ENCODE measurements around the gene XYLB.

Gene XYLB

GRCh38 chr3:38311476-38311875 lies 35.1 kb upstream of the XYLB start:
- TF ChIP-seq, protein P1, sequence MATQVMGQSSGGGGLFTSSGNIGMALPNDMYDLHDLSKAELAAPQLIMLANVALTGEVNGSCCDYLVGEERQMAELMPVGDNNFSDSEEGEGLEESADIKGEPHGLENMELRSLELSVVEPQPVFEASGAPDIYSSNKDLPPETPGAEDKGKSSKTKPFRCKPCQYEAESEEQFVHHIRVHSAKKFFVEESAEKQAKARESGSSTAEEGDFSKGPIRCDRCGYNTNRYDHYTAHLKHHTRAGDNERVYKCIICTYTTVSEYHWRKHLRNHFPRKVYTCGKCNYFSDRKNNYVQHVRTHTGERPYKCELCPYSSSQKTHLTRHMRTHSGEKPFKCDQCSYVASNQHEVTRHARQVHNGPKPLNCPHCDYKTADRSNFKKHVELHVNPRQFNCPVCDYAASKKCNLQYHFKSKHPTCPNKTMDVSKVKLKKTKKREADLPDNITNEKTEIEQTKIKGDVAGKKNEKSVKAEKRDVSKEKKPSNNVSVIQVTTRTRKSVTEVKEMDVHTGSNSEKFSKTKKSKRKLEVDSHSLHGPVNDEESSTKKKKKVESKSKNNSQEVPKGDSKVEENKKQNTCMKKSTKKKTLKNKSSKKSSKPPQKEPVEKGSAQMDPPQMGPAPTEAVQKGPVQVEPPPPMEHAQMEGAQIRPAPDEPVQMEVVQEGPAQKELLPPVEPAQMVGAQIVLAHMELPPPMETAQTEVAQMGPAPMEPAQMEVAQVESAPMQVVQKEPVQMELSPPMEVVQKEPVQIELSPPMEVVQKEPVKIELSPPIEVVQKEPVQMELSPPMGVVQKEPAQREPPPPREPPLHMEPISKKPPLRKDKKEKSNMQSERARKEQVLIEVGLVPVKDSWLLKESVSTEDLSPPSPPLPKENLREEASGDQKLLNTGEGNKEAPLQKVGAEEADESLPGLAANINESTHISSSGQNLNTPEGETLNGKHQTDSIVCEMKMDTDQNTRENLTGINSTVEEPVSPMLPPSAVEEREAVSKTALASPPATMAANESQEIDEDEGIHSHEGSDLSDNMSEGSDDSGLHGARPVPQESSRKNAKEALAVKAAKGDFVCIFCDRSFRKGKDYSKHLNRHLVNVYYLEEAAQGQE (IDR thresholded peaks at IDR 0.05; ENCODE audit: insufficient read depth in 1 of 2, low read depth in 2 of 2, low read length in 2 of 2): no peak
- TF ChIP-seq TAF1 (IDR thresholded peaks at IDR 0.05; ENCODE audit: borderline replicate concordance, insufficient read depth, low read length): no peak

- TF ChIP-seq, protein P1 (IDR thresholded peaks at IDR 0.05; ENCODE audit: insufficient read depth in 1 of 2, low read depth in 2 of 2, low read length in 2 of 2): no peak
- TF ChIP-seq SIN3A (IDR thresholded peaks at IDR 0.05; ENCODE audit: borderline replicate concordance, insufficient read depth, low read length): no peak
- TF ChIP-seq FOXP2 (optimal IDR thresholded peaks at IDR 0.05; ENCODE audit: borderline replicate concordance, extremely low read depth, extremely low read length, insufficient read depth): no peak
- TF ChIP-seq POLR2AphosphoS5 (IDR thresholded peaks at IDR 0.05; ENCODE audit: low read depth, low read length): no peak
- no peak for TF ChIP-seq TAF1 (IDR thresholded peaks at IDR 0.05; ENCODE audit: borderline replicate concordance, insufficient read depth, low read length)
These were observed 34.6 kb upstream of the XYLB start for GRCh38 chr3:38311941-38312340.

GRCh38 chr3:38312356-38312755 lies 34.2 kb upstream of the XYLB start:
- TF ChIP-seq, protein P1 (IDR thresholded peaks at IDR 0.05; ENCODE audit: insufficient read depth in 1 of 2, low read depth in 2 of 2, low read length in 2 of 2): no peak
- no peak for TF ChIP-seq TAF1 (IDR thresholded peaks at IDR 0.05; ENCODE audit: borderline replicate concordance, insufficient read depth, low read length)
- TF ChIP-seq SIN3A (IDR thresholded peaks at IDR 0.05; ENCODE audit: borderline replicate concordance, insufficient read depth, low read length): no peak
- no peak for TF ChIP-seq POLR2AphosphoS5 (IDR thresholded peaks at IDR 0.05; ENCODE audit: low read depth, low read length)
- no peak for TF ChIP-seq FOXP2 (optimal IDR thresholded peaks at IDR 0.05; ENCODE audit: borderline replicate concordance, extremely low read depth, extremely low read length, insufficient read depth)

- TF ChIP-seq, protein P1 (IDR thresholded peaks at IDR 0.05; ENCODE audit: insufficient read depth in 1 of 2, low read depth in 2 of 2, low read length in 2 of 2): no peak
- TF ChIP-seq POLR2AphosphoS5 (IDR thresholded peaks at IDR 0.05; ENCODE audit: low read depth, low read length): no peak
- no peak for TF ChIP-seq FOXP2 (optimal IDR thresholded peaks at IDR 0.05; ENCODE audit: borderline replicate concordance, extremely low read depth, extremely low read length, insufficient read depth)
- TF ChIP-seq TAF1 (IDR thresholded peaks at IDR 0.05; ENCODE audit: borderline replicate concordance, insufficient read depth, low read length): no peak
- no peak for TF ChIP-seq SIN3A (IDR thresholded peaks at IDR 0.05; ENCODE audit: borderline replicate concordance, insufficient read depth, low read length)
These were observed 33.3 kb upstream of the XYLB start for GRCh38 chr3:38313263-38313662.

DNA sequence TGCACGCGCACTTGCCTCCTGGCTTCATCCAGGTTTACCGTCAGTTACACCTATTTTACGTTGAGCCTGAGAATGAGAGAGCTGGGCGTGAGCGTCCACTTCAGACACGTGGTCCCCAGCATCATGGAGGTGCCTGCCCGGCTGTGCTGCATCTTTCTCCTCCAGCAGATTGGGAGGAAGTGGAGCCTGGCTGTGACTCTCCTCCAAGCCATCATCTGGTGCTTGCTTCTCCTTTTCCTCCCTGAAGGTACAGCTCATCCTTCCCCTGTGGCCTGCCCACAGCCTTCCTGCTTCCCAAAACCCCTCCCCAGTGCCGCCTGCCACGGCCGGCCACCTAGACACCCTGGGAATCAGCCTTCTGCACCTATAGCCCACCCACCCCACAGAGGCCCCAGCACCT lies 32.9 kb upstream of the XYLB start:
- TF ChIP-seq POLR2AphosphoS5 (IDR thresholded peaks at IDR 0.05; ENCODE audit: low read depth, low read length): no peak
- TF ChIP-seq FOXP2 (optimal IDR thresholded peaks at IDR 0.05; ENCODE audit: borderline replicate concordance, extremely low read depth, extremely low read length, insufficient read depth): no peak
- no peak for TF ChIP-seq SIN3A (IDR thresholded peaks at IDR 0.05; ENCODE audit: borderline replicate concordance, insufficient read depth, low read length)
- TF ChIP-seq, protein P1 (IDR thresholded peaks at IDR 0.05; ENCODE audit: insufficient read depth in 1 of 2, low read depth in 2 of 2, low read length in 2 of 2): no peak
- TF ChIP-seq TAF1 (IDR thresholded peaks at IDR 0.05; ENCODE audit: borderline replicate concordance, insufficient read depth, low read length): no peak
